HFF-Myc (cell line): Measurements from ENCODE around the gene PFAS.
A peak's percentile ranks its signal among the peaks of the same experiment; 100 is the strongest.

Source experiments
- DNase-seq: peaks from one replicate; pipeline ENCODE4 v3.0.0-alpha.2; 2011; ENCODE audit warnings: low read depth; ENCODE audit errors: extremely low read depth
- H3K4me3 ChIP-seq: replicated peaks from 2 replicates; pipeline ENCODE4 v1.5.1; 2011; ENCODE audit warnings: low read depth, mild to moderate bottlenecking, control low read depth, low read length
- TF ChIP-seq, protein P1 (sequence below): IDR thresholded peaks from 2 replicates; pipeline ENCODE4 v1.5.1; 2012; ENCODE audit warnings: mild to moderate bottlenecking, low read depth, low read length, control low read depth; ENCODE audit errors: missing control alignments

The PFAS gene

DNA sequence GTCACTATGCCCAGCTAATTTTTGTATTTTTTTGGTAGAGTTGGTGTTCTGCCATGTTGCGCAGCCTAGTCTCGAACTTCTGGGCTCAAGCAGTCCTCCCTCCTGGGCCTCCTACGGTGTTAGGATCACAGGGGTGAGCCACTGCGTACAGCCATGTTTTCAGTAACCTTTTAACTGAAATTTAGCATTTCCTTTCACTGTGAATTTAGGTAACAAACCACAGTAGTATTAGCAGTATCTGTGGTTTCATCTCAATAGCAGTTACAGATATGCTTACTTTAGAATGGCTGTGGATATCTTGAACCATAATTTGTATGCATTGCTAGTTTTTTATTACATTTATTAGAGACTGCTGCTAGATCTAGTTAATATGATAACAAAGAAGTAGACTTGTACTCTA is 35.0 kb downstream of the PFAS start:
- TF ChIP-seq, protein P1, sequence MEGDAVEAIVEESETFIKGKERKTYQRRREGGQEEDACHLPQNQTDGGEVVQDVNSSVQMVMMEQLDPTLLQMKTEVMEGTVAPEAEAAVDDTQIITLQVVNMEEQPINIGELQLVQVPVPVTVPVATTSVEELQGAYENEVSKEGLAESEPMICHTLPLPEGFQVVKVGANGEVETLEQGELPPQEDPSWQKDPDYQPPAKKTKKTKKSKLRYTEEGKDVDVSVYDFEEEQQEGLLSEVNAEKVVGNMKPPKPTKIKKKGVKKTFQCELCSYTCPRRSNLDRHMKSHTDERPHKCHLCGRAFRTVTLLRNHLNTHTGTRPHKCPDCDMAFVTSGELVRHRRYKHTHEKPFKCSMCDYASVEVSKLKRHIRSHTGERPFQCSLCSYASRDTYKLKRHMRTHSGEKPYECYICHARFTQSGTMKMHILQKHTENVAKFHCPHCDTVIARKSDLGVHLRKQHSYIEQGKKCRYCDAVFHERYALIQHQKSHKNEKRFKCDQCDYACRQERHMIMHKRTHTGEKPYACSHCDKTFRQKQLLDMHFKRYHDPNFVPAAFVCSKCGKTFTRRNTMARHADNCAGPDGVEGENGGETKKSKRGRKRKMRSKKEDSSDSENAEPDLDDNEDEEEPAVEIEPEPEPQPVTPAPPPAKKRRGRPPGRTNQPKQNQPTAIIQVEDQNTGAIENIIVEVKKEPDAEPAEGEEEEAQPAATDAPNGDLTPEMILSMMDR = no peak
- no peak for DNase-seq
- no peak overlapping the region for H3K4me3 ChIP-seq

DNA sequence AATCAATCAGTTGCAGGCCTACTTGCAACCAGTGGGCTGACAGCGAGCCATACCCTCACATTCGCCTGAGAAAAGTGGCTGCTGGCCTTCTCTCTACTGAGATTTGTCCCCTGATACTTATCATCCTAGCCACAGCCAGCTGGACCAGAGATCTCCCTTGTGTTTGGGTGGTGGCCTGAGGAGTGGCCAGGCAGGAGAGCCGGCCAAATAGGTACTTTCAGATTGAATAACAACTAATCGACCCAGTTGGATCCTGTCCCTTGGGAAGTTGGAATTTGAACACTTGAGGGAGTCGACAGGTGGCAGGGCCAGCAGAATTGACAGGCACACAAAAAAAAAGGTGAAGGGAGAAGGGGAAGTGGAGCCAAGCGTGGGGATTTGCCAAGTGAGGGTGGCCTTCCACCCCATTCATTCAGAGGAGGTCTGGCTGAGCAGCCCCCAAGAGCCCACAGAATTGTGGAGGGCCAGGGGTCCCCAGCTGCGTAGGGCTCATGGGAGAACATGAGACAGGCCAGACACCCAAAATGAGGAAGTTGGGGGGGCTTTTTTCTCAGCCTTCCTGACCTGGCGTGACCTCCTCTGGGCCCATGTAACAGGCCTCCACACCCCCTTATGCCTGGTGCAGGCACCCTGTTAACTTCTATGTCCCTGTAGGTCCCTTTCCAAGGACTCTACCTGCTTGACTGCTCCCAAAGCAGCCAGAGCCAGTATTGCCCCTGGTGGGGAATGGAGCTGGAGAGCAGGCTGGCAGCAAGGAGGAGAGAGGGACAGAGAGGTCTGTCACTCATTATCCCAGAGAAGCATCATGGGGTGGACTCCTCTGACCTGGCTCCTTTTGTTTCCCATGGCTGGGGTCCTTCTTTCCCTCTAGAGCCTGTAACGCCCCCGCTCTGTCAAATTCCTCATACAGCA is 36.4 kb downstream of the PFAS start:
- H3K4me3 ChIP-seq = no peak overlapping the region
- TF ChIP-seq, protein P1 = no peak
- no peak for DNase-seq

DNA sequence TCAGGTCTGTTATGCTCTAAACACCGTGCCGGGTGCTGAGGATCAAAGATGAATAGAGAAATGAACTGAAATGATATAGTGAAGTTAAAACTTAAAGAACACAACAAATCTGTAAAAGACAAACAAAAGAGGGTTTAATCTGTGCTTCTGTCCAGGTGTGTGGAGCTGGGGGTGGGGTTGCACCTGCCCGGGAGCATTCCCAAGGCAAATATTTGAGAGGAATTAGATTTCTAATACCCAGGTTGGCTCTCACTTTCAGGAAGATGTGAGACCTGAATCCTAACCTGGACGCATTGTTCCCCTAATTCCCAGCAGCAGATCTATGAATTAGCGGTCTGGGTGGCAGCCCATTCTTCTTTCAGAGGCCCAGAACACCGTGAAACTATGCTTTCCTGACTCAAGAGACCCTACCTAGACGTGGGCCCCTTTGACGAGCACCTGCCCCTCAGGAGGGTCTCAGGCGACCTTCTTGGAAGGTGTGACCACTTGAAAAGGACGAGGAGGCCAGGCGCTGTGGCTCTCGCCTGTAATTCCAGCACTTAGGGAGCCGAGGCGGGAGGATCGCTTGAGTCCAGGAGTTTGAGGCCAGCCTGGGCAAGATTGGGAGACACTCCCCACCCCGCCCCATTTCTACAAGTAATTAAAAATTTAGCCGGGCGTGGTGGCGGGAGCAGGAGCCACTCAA is 38.7 kb downstream of the PFAS start:
- H3K4me3 ChIP-seq = peak overlapping the region; percentile 65
- TF ChIP-seq, protein P1 = no peak
- no peak for DNase-seq

DNA sequence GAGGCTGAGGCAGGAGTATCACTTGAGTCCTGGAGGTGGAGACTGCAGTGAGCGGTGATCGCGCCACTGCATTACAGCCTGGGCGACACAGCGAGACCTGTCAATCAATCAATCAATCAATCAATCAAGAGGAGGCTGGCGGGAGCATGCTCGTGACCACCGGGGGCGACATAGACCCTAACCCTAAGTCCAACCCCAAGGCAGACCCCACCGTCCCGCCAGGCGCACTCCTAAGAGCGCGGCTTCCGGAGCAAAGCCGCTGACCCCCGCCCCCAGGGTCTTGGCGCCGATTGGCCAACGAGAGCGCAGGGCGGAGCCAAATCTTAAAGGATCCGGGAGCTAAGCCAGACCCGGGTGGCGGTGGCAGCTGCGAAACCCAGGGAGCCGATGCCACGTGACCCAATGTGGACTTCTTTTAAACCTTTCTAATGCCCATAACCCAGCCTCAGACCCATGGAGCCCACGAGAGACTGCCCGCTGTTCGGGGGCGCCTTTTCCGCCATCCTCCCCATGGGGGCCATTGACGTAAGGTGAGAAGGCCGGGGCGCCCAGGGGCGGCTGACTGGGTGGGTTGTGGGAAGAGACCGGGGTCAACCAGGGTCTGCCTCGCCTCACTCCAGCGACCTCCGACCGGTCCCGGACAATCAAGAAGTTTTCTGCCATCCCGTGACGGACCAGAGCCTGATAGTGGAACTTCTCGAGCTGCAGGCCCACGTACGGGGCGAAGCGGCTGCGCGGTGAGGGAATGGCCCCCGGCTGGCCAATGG is 39.4 kb downstream of the PFAS start, which contains the start of gene RANGRF:
Gene RANGRF (plus strand): TSS at position 335 of the 767 bp plus-strand sequence. CDS start 119 bp downstream, at position 454.
- TF ChIP-seq, protein P1 = no peak
- peak; percentile 51 for DNase-seq
- peak within 1 kb of the TSS; percentile 65 for H3K4me3 ChIP-seq

DNA sequence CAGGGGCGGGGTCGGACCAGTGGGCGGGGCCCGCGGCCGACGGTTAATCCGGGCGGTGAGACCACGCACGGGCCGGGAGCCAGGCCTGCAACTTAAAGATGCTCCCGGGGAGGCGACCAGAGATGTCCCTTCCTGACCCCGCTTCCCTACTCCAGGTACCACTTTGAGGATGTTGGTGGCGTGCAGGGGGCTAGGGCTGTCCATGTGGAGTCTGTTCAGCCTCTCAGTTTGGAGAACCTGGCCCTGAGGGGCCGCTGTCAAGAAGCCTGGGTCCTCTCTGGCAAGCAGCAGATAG is 40.0 kb downstream of the PFAS start:
- H3K4me3 ChIP-seq = peak overlapping the region; percentile 65
- TF ChIP-seq, protein P1 = no peak
- no peak for DNase-seq

DNA sequence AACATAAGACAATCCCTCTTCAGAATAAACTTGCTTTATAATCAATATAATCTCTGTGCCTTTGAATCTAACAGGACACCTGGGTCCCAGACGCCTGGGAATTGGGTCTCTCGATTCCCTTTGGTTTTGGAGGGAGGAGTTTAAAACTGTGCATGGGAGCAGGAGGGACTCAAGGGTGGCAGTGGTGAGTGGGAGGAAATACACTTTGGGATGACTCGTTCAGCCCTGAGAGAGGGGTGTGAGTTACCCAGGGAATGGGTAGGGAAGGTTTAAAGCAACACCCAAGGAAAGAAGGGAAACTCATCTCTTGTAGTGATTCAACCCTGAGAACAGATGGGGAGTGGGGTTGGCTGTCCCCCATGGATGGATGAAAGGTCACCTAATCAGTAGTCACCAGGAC is 41.0 kb downstream of the PFAS start:
- DNase-seq = no peak
- H3K4me3 ChIP-seq = no peak overlapping the region
- TF ChIP-seq, protein P1 = no peak
